GM12878 (cell line): Measurements from ENCODE around the gene AP5Z1. TPM values are rescaled to one million over a fixed set of nuclear protein-coding genes. Genes with fewer than 3 reads are reported as not detected.

Experiments
- ATAC-seq: fragments of 200-7000 bp; cut with Tn5 transposase; 3 replicates; pipeline ENCODE4 v1.9.1; 2020; ENCODE audit warnings: mild to moderate bottlenecking, moderate library complexity
- BruUV-seq: library from RNA; stranded (reverse); fragments of 400-500 nt; replicated peaks from 2 replicates; lab custom pipeline; 2021; lab: Mats Ljungman, UMichigan
- CTCF ChIA-PET: fragments of 300-600 bp; sonication (Branson Sonifier 250); formaldehyde crosslinking; extraction: SDS; loops from one replicate; lab custom pipeline; 2021; ENCODE audit warnings: inconsistent platforms; lab: Yijun Ruan, JAX
- POLR2A ChIA-PET: fragments of 350-600 bp; formaldehyde crosslinking; extraction: SDS; loops from one replicate; lab custom pipeline; 2021; ENCODE audit warnings: inconsistent platforms; lab: Charles Lee
- RAD21 ChIA-PET: fragments of 300-600 bp; sonication (Branson Sonifier 250); formaldehyde crosslinking; loops from one replicate; lab custom pipeline; 2023; ENCODE audit warnings: antibody characterized with exemption; ENCODE audit not compliant: unreplicated experiment; lab: Charles Lee
- SMC1A ChIA-PET: fragments of 300-600 bp; sonication (Branson Sonifier 250); formaldehyde crosslinking; loops from one replicate; lab custom pipeline; 2023; ENCODE audit not compliant: unreplicated experiment, uncharacterized antibody; lab: Charles Lee
- DNase-seq: peaks from one replicate; pipeline ENCODE4 v3.0.0-alpha.2; 2011; ENCODE audit warnings: low read depth, low spot score
- FAIRE-seq: peaks from 3 replicates; lab custom pipeline; 2011; peaks lifted over from hg19 to GRCh38; lab: Jason Lieb, UNC
- H2AFZ ChIP-seq: 2 replicates; pipeline ENCODE4 v1.6.0; 2011; ENCODE audit warnings: low read depth, low read length, control low read depth; ENCODE audit not compliant: control insufficient read depth
- H3K27ac ChIP-seq: 2 replicates; pipeline ENCODE4 v1.5.1; 2011; ENCODE audit warnings: control low read depth; ENCODE audit not compliant: control insufficient read depth, insufficient read depth
- H3K27me3 ChIP-seq, 2 experiments: replicated peaks in 1 of 2; 2 replicates each; pipeline versions ENCODE4 v1.6.0 to v1.6.1; 2011; ENCODE audit warnings: low read length in 1 of 2; ENCODE audit not compliant: control insufficient read depth in 2 of 2, insufficient read depth in 2 of 2
- H3K36me3 ChIP-seq, 2 experiments: 2 replicates each; pipeline ENCODE4 v1.5.1; 2011; ENCODE audit warnings: low read length in 1 of 2; ENCODE audit not compliant: control insufficient read depth in 2 of 2, insufficient read depth in 2 of 2
- H3K4me1 ChIP-seq: 2 replicates; pipeline ENCODE4 v1.6.1; 2011; ENCODE audit warnings: mild to moderate bottlenecking, low read length, moderate library complexity, mixed read lengths; ENCODE audit not compliant: control insufficient read depth, insufficient read depth
- H3K4me2 ChIP-seq: 2 replicates; pipeline ENCODE4 v1.6.0; 2011; ENCODE audit warnings: control low read depth; ENCODE audit not compliant: control insufficient read depth, insufficient read depth
- H3K4me3 ChIP-seq: fragments of 200-600 bp; sonication (generic); 2 replicates; pipeline ENCODE4 v1.5.1; 2016
- H3K79me2 ChIP-seq: 2 replicates; pipeline ENCODE4 v1.6.0; 2011; ENCODE audit warnings: low read length; ENCODE audit not compliant: control insufficient read depth, insufficient read depth
- H3K9ac ChIP-seq: 2 replicates; pipeline ENCODE4 v1.8.0; 2011; ENCODE audit warnings: low read length, control low read depth, mixed read lengths; ENCODE audit not compliant: control insufficient read depth, insufficient read depth
- H3K9me3 ChIP-seq: replicated peaks from 3 replicates; pipeline ENCODE4 v1.5.1; 2011; ENCODE audit warnings: mild to moderate bottlenecking, low read length; ENCODE audit not compliant: control insufficient read depth, insufficient read depth
- H4K20me1 ChIP-seq: 2 replicates; pipeline ENCODE4 v1.6.0; 2011; ENCODE audit not compliant: control insufficient read depth, insufficient read depth
- BACH1 ChIP-seq: fragments of 450-650 bp; IDR thresholded peaks from 2 replicates; pipeline ENCODE4 v1.6.1; 2017; ENCODE audit warnings: mild to moderate bottlenecking, borderline replicate concordance
- BMI1 ChIP-seq: fragments of 450-650 bp; IDR thresholded peaks from 2 replicates; pipeline ENCODE4 v1.6.1; 2016; ENCODE audit warnings: mild to moderate bottlenecking, moderate library complexity, borderline replicate concordance
- CREM ChIP-seq: IDR thresholded peaks from 2 replicates; pipeline ENCODE4 v1.6.1; 2014; ENCODE audit warnings: antibody characterized with exemption, low read depth
- HCFC1 ChIP-seq: fragments of 150-350 bp; IDR thresholded peaks from 2 replicates; pipeline ENCODE4 v1.6.1; 2014; ENCODE audit warnings: low read length
- KLF5 ChIP-seq: fragments of 450-650 bp; IDR thresholded peaks from 2 replicates; pipeline ENCODE4 v1.6.1; 2014; ENCODE audit warnings: mild to moderate bottlenecking; ENCODE audit not compliant: partially characterized antibody
- MEF2A ChIP-seq: IDR thresholded peaks from 2 replicates; pipeline ENCODE4 v1.6.1; 2011; ENCODE audit warnings: low read depth, mild to moderate bottlenecking, low read length, moderate library complexity; ENCODE audit not compliant: insufficient read depth
- POLR2A ChIP-seq: IDR thresholded peaks from 2 replicates; pipeline ENCODE4 v1.6.1; 2011; ENCODE audit warnings: low read depth, mild to moderate bottlenecking, low read length
- SREBF1 ChIP-seq: IDR thresholded peaks from 2 replicates; pipeline ENCODE4 v1.6.1; 2012; ENCODE audit warnings: mild to moderate bottlenecking, low read length
- SREBF2 ChIP-seq: IDR thresholded peaks from 2 replicates; pipeline ENCODE4 v1.6.1; 2012; ENCODE audit warnings: mild to moderate bottlenecking, low read length
- WGBS: methylation state at CpG from one replicate; pipeline ENCODE4 v1.1.6; 2016; ENCODE audit warnings: low lambda C conversion rate; ENCODE audit not compliant: insufficient replicate concordance, insufficient coverage; ENCODE audit errors: missing lambda C conversion rate; 5-methylcytosine and 5-hydroxymethylcytosine counted together
- in situ Hi-C: fragments of 300-500 bp; cut with MboI; formaldehyde crosslinking; loops from 9 replicates; pipeline ENCODE4 v1.14.3; 2018; ENCODE audit warnings: mixed read lengths
- intact Hi-C: fragments of 100-400 bp; cut with micrococcal nuclease; formaldehyde crosslinking; loops from one replicate; pipeline ENCODE4 v1.14.2; 2022; ENCODE audit not compliant: unreplicated experiment
- polyA plus RNA-seq, 11 experiments: library from polyadenylated mRNA; depleted of rRNA in 4 of 11; unstranded in 6 of 11; stranded (reverse) in 5 of 11; fragments of >200 nt; fragmentation: Nextera tagmentation in 4 of 11; fragmentation: Illumina TruSeq in 1 of 11; extraction: Ambion mirVana in 4 of 11; extraction: Trizol in 1 of 11; gene quantifications; 1 replicate in 1 of 11; 2 replicates in 10 of 11; pipeline versions ENCODE4 v1.2.1 to v1.2.3, GENCODE V29; 2011 to 2016; ENCODE audit warnings: inconsistent platforms in 2 of 11, missing spikeins in 2 of 11, low read depth in 1 of 11
- total RNA-seq, 4 experiments: library from RNA; depleted of rRNA in 3 of 4; stranded (reverse); fragments of >200 nt in 3 of 4; fragmentation: Illumina TruSeq in 1 of 4; extraction: Trizol in 1 of 4; gene quantifications; 2 replicates each; pipeline versions ENCODE4 v1.2.1 to v1.2.3, GENCODE V29; 2013 to 2021
- TF ChIP-seq, protein P1 (sequence below), 3 experiments: IDR thresholded peaks in 2 of 3; conservative IDR thresholded peaks in 1 of 3; 2 replicates each; pipeline ENCODE4 v1.5.1; 2011; ENCODE audit warnings: low read depth in 3 of 3, low read length in 3 of 3, mild to moderate bottlenecking in 3 of 3, control low read depth in 2 of 3, moderate library complexity in 2 of 3, inconsistent platforms in 1 of 3, mixed read lengths in 1 of 3; ENCODE audit not compliant: control insufficient read depth in 2 of 3, insufficient read depth in 1 of 3; ENCODE audit errors: extremely low read depth in 1 of 3

The AP5Z1 gene
- total and polyA plus RNA-seq, 10 of the 15 experiments (the other 5 are each of a cell fraction or from before 2014, with no cell fraction given), result 0.37 to 43.4 (median 19.4) TPM

DNA sequence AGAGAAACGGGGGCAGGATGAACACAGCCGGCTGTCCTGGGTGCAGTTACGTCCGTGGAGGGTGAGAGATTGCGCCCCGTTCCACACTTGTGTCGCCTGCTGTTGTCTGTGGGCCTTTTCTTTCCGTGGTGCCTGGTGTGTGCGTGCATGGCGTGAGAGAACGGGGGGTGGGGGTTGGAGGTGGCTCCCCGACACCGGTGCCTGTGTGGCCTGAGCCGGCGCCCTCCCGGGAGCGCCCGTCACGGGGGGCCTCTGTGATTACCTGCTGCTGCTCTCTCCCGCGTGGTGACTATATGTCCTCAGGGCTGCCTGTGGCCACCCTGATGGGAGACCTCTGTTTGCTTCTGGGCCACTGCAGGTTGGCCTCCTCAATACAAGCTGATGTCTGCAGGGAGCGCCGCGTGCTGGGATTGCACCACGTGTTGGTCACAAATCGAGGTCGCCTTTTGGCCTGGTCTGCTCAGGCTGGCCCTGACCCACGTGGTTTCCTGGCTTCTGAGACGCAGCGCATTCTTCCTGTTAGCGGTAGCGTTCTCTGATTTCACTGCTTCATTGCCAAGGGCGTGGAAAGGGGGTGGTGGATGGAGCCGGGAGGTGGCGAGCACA lies 10.9 kb upstream of the AP5Z1 start:
- ATAC-seq, result no peak
- intact Hi-C loops (no loop called here), in situ Hi-C loops (no loop called here)
- CTCF ChIA-PET, result no interaction called here
- Histone ChIP-seq H3K4me1 (no peaks in the 10 kb centered on the region), H3K27me3 (no peaks in the 10 kb centered on the region), H3K4me2 (no peak overlapping the region), H3K9me3 (no peaks in the 10 kb centered on the region), H3K36me3 (peaks cover 6 to 12% of the 10 kb centered on the region in 2 experiments; a peak in 3 of 4 replicates), H3K4me3 (no peak overlapping the region), H3K79me2 (no peaks in the 10 kb centered on the region), H2AFZ (no peak overlapping the region), H3K27ac (no peak overlapping the region), H3K9ac (no peak overlapping the region), H4K20me1 (no peaks in the 10 kb centered on the region)
- no peak for FAIRE-seq
- RAD21 ChIA-PET, result no interaction called here
- TF ChIP-seq SREBF1, result no peak
- no peak for TF ChIP-seq MEF2A
- TF ChIP-seq KLF5, result no peak
- TF ChIP-seq BACH1, result no peak
- no peak for TF ChIP-seq BMI1
- TF ChIP-seq SREBF2, result no peak
- TF ChIP-seq HCFC1, result no peak
- POLR2A ChIA-PET, result no interaction called here
- SMC1A ChIA-PET, result no interaction called here
- TSS peak; percentile 7 for BruUV-seq
- DNase-seq, result no peak
- 97% methylated on average over 35 of the region's 35 CpGs for WGBS

- Histone ChIP-seq H3K36me3 (peaks cover 6 to 11% of the 10 kb centered on the region in 2 experiments; a peak in 3 of 4 replicates), H3K4me2 (no peak overlapping the region), H3K4me3 (no peak overlapping the region), H3K9ac (no peak overlapping the region), H3K9me3 (no peaks in the 10 kb centered on the region), H4K20me1 (no peaks in the 10 kb centered on the region), H3K79me2 (no peaks in the 10 kb centered on the region), H2AFZ (no peak overlapping the region), H3K4me1 (no peaks in the 10 kb centered on the region), H3K27me3 (no peaks in the 10 kb centered on the region), H3K27ac (no peak overlapping the region)
- ChIA-PET CTCF (no interaction called here), POLR2A (interaction anchor here (0.5 kb wide), 1 partner anchor 130 kb away, joined by 3 read pairs; no protein-coding TSS in a partner anchor), SMC1A (no interaction called here), RAD21 (no interaction called here)
- TF ChIP-seq POLR2A (0 out of 2 replicates have a peak, but pooled peaks have one; percentile 10), CREM (no peak)
- TF ChIP-seq, protein P1, sequence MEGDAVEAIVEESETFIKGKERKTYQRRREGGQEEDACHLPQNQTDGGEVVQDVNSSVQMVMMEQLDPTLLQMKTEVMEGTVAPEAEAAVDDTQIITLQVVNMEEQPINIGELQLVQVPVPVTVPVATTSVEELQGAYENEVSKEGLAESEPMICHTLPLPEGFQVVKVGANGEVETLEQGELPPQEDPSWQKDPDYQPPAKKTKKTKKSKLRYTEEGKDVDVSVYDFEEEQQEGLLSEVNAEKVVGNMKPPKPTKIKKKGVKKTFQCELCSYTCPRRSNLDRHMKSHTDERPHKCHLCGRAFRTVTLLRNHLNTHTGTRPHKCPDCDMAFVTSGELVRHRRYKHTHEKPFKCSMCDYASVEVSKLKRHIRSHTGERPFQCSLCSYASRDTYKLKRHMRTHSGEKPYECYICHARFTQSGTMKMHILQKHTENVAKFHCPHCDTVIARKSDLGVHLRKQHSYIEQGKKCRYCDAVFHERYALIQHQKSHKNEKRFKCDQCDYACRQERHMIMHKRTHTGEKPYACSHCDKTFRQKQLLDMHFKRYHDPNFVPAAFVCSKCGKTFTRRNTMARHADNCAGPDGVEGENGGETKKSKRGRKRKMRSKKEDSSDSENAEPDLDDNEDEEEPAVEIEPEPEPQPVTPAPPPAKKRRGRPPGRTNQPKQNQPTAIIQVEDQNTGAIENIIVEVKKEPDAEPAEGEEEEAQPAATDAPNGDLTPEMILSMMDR (IDR thresholded peaks at IDR 0.05 in 2 of 3, conservative IDR thresholded peaks at IDR 0.05 in 1 of 3; ENCODE audit: control insufficient read depth in 2 of 3, extremely low read depth in 1 of 3, insufficient read depth in 1 of 3, low read depth in 3 of 3, low read length in 3 of 3), result 0 out of 6 replicates have a peak, but pooled peaks of 1 of the 3 experiments have one; percentile 17
- FAIRE-seq (no peak), DNase-seq (no peak), ATAC-seq (no peak)
- intact Hi-C loops, result no loop called here
- in situ Hi-C loops, result no loop called here
- 95% methylated on average over 23 of the region's 23 CpGs for WGBS
- BruUV-seq, result no TSS peak
Observed at GRCh38 chr7:4765776-4766490, 9.5 kb upstream of the AP5Z1 start.
